Loucy (cell line): ENCODE results near the gene P3H4.

Source experiments
- H2AFZ ChIP-seq: fragments of 200-600 bp; sonication (generic); 2 replicates; pipeline ENCODE4 v1.6.0; 2016; ENCODE audit warnings: antibody characterized with exemption, mild to moderate bottlenecking, low read length, moderate library complexity
- H3F3A ChIP-seq: fragments of 200-600 bp; 2 replicates; pipeline ENCODE4 v1.6.0; 2016; ENCODE audit warnings: antibody characterized with exemption, low read depth, mild to moderate bottlenecking
- H3K27me3 ChIP-seq: fragments of 200-600 bp; sonication (generic); 2 replicates; pipeline ENCODE4 v1.6.1; 2014; ENCODE audit warnings: low read length, mild to moderate bottlenecking; ENCODE audit not compliant: insufficient read depth, poor library complexity, severe bottlenecking
- H3K36me3 ChIP-seq: fragments of 200-600 bp; sonication (generic); 2 replicates; pipeline ENCODE4 v1.6.1; 2016; ENCODE audit warnings: low read length; ENCODE audit not compliant: insufficient read depth
- H3K4me1 ChIP-seq: fragments of 200-600 bp; sonication (generic); 2 replicates; pipeline ENCODE4 v1.5.1; 2014; ENCODE audit warnings: low read length, mild to moderate bottlenecking; ENCODE audit not compliant: insufficient read depth, poor library complexity, severe bottlenecking
- H3K4me2 ChIP-seq: fragments of 200-600 bp; sonication (generic); 2 replicates; pipeline ENCODE4 v1.6.0; 2014; ENCODE audit warnings: antibody characterized with exemption, low read length, low read depth, mild to moderate bottlenecking; ENCODE audit not compliant: poor library complexity, severe bottlenecking
- H3K4me3 ChIP-seq: fragments of 200-600 bp; sonication (generic); 2 replicates; pipeline ENCODE4 v1.5.1; 2014; ENCODE audit warnings: low read length, mild to moderate bottlenecking, mixed read lengths; ENCODE audit not compliant: poor library complexity, severe bottlenecking
- H3K79me2 ChIP-seq: fragments of 200-600 bp; sonication (generic); 2 replicates; pipeline ENCODE4 v1.6.1; 2014; ENCODE audit warnings: low read length; ENCODE audit not compliant: insufficient read depth
- H3K9ac ChIP-seq: fragments of 200-600 bp; sonication (generic); 2 replicates; pipeline ENCODE4 v1.6.0; 2014; ENCODE audit warnings: mild to moderate bottlenecking, low read depth, low read length, moderate library complexity; ENCODE audit not compliant: poor library complexity, severe bottlenecking
- H3K9me2 ChIP-seq: fragments of 200-600 bp; sonication (generic); replicated peaks from 2 replicates; pipeline ENCODE4 v1.6.1; 2016; ENCODE audit warnings: low read depth, low read length, mixed read lengths
- H3K9me3 ChIP-seq: fragments of 200-600 bp; sonication (generic); 2 replicates; pipeline ENCODE4 v1.6.1; 2014; ENCODE audit warnings: mild to moderate bottlenecking, antibody characterized with exemption, low read length, low read depth; ENCODE audit not compliant: insufficient read depth
- H4K20me1 ChIP-seq: fragments of 200-600 bp; sonication (generic); 2 replicates; pipeline ENCODE4 v1.6.0; 2014; ENCODE audit warnings: antibody characterized with exemption, low read length, mild to moderate bottlenecking; ENCODE audit not compliant: insufficient read depth, poor library complexity, severe bottlenecking
- CTCF ChIP-seq: fragments of 200-600 bp; sonication (generic); conservative IDR thresholded peaks from 2 replicates; pipeline ENCODE4 v1.5.1; 2014; ENCODE audit warnings: mild to moderate bottlenecking, antibody characterized with exemption, low read length
- EZH2phosphoT487 ChIP-seq: fragments of 200-600 bp; IDR thresholded peaks from 2 replicates; pipeline ENCODE4 v1.6.1; 2018; ENCODE audit warnings: antibody characterized with exemption, mild to moderate bottlenecking, moderate library complexity, borderline replicate concordance

P3H4 gene

GRCh38 chr17:41766135-41766534 is 45.6 kb downstream of the P3H4 start:
- H3K4me3 ChIP-seq = no peak overlapping the region
- peaks cover 91% of the 10 kb centered on the region; the same call in 1 of the 2 replicates for H3K36me3 ChIP-seq
- H2AFZ ChIP-seq = no peak overlapping the region
- TF ChIP-seq CTCF = no peak
- no peak for TF ChIP-seq EZH2phosphoT487
- H3F3A ChIP-seq = no peaks in the 10 kb centered on the region
- H4K20me1 ChIP-seq = peaks cover 3% of the 10 kb centered on the region
- H3K4me2 ChIP-seq = no peak overlapping the region
- no peaks in the 10 kb centered on the region for H3K4me1 ChIP-seq
- no peaks in the 10 kb centered on the region for H3K9me2 ChIP-seq
- no peak overlapping the region for H3K9ac ChIP-seq
- no peaks in the 10 kb centered on the region for H3K27me3 ChIP-seq
- H3K79me2 ChIP-seq = no peaks in the 10 kb centered on the region
- H3K9me3 ChIP-seq = no peaks in the 10 kb centered on the region

GRCh38 chr17:41763327-41763726 is 48.4 kb downstream of the P3H4 start:
- H4K20me1 ChIP-seq = peaks cover 3% of the 10 kb centered on the region
- H3K79me2 ChIP-seq = no peaks in the 10 kb centered on the region
- no peak for TF ChIP-seq CTCF
- no peak for TF ChIP-seq EZH2phosphoT487
- no peaks in the 10 kb centered on the region for H3K27me3 ChIP-seq
- H3K4me3 ChIP-seq = no peak overlapping the region
- no peaks in the 10 kb centered on the region for H3K4me1 ChIP-seq
- no peaks in the 10 kb centered on the region for H3K9me3 ChIP-seq
- H3F3A ChIP-seq = no peaks in the 10 kb centered on the region
- H3K9me2 ChIP-seq = no peaks in the 10 kb centered on the region
- no peak overlapping the region for H2AFZ ChIP-seq
- H3K4me2 ChIP-seq = no peak overlapping the region
- H3K36me3 ChIP-seq = peaks cover 83% of the 10 kb centered on the region; the same call in 1 of the 2 replicates
- H3K9ac ChIP-seq = no peak overlapping the region

GRCh38 chr17:41762841-41763240 is 48.9 kb downstream of the P3H4 start:
- H3K4me2 ChIP-seq = no peak overlapping the region
- H3K4me1 ChIP-seq = no peaks in the 10 kb centered on the region
- H3K36me3 ChIP-seq = peaks cover 86% of the 10 kb centered on the region; the same call in 1 of the 2 replicates
- no peak overlapping the region for H2AFZ ChIP-seq
- no peaks in the 10 kb centered on the region for H3K9me2 ChIP-seq
- no peaks in the 10 kb centered on the region for H3K79me2 ChIP-seq
- no peaks in the 10 kb centered on the region for H3F3A ChIP-seq
- no peaks in the 10 kb centered on the region for H3K9me3 ChIP-seq
- H4K20me1 ChIP-seq = peaks cover 3% of the 10 kb centered on the region
- H3K4me3 ChIP-seq = no peak overlapping the region
- H3K9ac ChIP-seq = no peak overlapping the region
- no peak for TF ChIP-seq CTCF
- TF ChIP-seq EZH2phosphoT487 = no peak
- H3K27me3 ChIP-seq = no peaks in the 10 kb centered on the region
